NCI-H2029 treated with DMSO at 0.1 percent for 48 hours (cell line): ENCODE measurements around the gene AMBP.
"Not testable (repeated sequence)": the region's sequence is repeated elsewhere in the genome, so short reads cannot be mapped to it uniquely, and the experiment has no call there.

Source experiments
- DNase-seq: peaks from one replicate; lab custom pipeline; 2025; lab: John Stamatoyannopoulos, UW

AMBP gene

GRCh38 chr9:114091711-114092110 lies 13.6 kb upstream of the AMBP start:
- DNase-seq, result no peak

- DNase-seq, result no peak
Measured at GRCh38 chr9:114090798-114091197, 12.7 kb upstream of the AMBP start.

DNA sequence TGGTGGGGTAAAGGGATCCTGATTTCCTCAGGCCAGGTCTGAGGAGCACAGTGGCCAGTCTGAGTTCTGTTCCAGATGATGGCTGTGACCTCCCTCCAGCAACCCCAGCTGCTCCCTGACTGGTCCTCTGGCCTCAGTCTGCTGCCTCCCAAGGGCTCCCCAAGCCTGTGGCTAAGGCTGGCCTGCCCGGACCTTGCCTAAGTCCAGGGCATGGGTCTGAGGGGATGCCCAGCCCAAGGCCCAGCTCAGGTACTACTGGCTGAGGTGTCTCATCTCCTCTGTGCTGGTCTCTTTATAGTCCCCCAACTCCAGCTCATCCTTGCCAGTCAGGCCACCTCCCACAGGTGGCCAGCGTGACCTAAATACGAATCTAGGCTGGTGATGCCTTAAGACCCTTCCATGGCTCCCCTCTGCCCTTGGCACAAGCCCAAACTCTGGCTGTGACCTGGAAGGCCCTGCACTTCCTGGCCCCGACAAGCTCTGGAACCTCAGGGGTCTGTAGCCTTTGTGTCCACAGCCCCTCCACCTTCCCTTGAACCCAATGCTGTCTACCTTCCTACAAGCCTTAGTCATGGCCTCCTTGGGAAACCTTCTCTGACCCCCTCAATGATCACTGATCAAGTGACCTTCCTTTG lies 11.2 kb upstream of the AMBP start:
- DNase-seq, result no peak

GRCh38 chr9:114088571-114089170 lies 10.6 kb upstream of the AMBP start:
- DNase-seq, result no peak

DNA sequence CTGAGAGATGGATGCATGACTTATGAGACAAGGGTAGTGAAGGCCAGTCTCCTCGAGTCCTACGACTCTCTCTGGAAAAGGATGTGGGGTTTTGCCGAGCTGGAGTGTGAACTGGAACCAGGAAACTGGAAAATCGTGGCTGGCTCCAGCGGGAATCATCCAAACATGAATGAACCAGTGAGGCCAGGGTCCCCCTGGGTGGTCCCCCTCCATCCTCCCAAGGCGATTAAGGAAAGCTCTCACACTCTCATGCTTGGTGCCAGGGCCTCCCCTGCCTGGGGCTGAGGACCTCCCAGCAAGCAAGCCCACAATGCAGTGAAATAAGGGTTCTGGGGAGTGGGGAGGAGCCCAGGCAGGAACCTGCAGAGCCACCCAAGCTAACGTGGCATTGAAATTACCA lies 9.6 kb upstream of the AMBP start:
- no peak for DNase-seq

DNA sequence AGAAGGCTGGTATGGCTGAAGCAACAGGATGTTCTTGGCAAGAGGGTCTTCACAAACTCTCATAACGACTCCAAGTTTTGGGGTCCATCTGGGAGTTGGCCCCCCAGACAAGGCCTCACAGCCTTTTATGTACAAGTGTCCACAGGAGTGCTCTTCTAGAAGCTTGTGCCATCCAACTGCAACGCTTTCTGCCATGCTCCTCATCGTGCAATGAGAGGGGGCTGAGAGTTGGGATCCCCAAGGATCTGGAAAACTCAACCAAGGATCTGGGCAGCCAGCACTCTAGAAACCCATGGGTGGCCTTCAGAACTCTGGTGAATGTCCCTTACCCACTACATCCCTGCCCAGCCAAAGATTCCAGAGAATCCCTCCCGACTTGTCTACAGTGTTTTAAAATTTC lies 8.5 kb upstream of the AMBP start:
- DNase-seq, result no peak

DNA sequence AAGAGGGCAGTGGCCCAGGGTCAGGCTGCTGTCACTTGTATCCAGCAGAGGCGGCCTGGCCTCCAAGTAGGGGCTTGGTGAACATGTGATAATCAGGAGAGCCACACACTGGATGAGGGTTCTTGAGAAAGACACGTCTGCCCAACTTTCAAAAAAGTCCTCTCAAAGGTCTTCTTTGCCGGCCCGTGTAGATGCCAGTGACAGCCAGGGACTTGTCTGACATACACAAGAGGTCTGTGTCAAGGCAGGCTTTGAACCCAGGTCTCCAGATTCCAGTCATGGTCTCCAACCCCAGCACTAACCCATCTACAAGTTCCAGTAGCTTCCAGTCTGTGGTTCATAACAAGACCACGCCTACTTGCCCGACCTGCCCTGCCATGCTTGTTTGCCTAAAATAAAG lies 7.9 kb upstream of the AMBP start:
- DNase-seq, result no peak

DNA sequence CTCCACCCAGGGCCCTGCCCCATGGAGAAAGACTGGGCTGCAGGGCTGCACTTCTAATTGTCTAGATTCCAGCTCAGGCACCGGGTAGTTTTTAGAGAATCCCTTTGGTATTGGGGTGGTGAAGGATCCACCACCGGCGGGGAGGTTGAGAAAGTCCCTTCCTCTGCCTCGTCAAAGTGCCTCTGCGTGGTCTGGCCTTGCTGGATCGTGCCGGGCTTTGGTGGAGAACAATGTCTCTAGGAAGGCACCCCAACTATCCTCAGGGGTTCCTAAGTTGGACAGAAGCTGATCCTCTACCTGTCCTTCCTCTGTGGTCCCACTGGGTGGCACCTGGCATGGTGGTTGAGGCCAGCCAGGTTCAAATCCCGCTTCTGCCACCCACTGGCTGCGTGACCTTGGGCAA lies 7.3 kb upstream of the AMBP start:
- no peak for DNase-seq

- DNase-seq, result no peak
Measured at GRCh38 chr9:114084282-114085073, 6.4 kb upstream of the AMBP start.

DNA sequence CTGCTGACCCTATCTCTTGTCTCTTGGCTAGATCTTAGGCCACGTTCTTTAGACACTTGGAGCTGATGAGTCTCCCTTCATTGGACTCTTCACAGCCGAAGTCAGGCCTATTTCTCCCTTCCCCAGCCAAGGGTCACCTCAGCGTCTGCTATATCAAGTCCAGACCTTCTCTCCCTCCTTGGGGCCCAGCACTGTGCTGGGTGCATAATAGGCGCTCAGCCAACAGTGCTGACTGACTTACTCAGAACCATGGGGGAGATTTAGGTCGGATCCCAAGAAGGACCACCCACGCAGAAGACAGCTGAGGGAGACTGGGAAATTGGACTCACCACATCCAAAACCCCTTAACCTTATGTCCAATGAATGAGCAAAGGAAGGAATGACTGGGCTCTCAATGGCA lies 5.6 kb upstream of the AMBP start:
- DNase-seq, result no peak

DNA sequence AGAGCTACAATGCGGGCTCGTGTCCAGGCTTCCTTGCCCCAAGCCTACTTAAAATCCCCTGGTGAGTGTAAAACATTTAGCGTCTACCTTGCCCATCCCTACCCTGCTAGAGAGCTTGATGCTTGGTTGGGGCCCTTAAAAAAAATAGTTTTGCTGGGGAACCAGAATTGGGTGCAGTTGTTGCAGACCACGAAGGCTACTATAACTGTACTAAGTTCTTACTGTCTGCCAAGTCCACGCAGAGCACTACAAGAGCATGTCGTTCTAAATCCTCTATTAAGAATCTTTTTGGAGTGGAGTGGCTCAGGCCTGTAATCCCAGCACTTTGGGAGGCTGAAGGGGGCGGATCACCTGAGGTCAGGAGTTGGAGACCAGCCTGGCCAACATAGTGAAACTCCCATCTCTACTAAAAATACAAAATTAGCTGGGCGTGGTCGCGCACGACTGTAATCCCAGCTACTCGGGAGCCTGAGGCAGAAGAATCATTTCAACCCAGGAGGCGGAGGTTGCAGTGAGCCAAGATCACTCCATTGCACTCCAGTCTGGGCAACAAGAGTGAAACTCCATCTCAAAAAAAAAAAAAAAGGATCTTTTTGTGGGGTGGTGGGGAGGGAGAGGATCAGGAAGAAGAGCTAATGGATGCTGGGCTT lies 4.8 kb upstream of the AMBP start:
- DNase-seq, result not testable (repeated sequence)

DNA sequence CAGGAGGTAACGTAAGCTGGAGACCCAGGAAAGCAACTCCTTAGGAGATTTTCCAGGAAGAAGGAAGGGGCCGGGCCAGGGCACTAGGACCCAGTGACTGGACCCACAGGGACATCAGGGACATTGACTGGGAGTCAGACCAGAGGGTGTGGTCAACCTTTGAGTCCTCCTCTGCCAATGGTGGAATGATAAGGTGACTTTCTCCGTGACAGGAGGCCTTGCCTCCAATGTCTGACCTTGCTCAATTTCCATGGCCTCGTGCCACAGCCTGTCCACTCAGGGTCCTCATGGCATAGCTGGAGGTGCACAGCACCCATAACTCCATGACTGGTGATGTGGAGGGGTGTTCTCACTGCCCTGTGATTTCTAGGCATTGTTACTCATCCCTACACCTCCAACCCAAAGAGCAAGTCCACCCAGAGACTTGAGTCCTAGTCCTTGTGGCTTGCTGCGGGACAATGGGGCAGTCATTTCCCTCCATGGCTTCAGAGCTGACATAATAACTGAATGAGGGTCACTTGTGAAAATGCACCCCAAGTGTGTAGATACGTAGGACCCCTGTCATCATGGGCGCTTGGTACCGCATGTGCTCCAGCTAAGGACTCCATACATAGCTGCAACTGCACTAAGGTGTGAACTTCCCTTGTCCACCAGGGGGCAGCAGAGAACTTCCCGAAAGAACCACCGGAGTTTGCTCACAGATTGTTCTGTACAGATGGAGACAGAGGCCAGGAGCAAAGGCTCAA lies 4.1 kb upstream of the AMBP start:
- peak; percentile 64 for DNase-seq

DNA sequence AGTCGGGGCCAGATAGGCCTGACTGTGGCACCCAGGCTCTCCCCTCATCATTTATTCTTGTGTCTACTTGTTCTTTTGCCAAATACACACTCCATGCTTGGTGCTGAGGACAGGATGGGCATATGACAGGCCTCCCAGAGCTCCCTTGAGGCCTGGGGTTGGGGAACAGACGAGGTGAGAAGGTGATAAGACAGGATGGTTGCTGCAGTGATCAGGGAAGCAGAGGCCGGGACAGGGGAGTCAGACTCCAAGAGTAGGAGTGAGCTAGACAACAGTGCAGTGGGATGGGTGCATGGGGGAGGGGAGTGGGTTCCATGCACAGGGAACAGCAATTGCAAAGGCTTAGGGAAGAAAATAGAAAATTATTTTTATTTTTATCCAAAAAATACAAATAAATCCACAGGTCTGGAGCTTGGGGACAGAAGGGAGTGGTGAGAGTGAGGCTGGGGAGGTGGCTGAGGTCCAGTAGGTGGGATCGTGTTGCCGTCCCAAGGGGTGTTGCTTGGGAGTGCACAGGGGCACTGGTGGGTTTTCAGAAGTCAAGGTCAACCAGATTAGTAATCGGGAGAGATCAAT lies 3.4 kb upstream of the AMBP start:
- DNase-seq, result no peak

DNA sequence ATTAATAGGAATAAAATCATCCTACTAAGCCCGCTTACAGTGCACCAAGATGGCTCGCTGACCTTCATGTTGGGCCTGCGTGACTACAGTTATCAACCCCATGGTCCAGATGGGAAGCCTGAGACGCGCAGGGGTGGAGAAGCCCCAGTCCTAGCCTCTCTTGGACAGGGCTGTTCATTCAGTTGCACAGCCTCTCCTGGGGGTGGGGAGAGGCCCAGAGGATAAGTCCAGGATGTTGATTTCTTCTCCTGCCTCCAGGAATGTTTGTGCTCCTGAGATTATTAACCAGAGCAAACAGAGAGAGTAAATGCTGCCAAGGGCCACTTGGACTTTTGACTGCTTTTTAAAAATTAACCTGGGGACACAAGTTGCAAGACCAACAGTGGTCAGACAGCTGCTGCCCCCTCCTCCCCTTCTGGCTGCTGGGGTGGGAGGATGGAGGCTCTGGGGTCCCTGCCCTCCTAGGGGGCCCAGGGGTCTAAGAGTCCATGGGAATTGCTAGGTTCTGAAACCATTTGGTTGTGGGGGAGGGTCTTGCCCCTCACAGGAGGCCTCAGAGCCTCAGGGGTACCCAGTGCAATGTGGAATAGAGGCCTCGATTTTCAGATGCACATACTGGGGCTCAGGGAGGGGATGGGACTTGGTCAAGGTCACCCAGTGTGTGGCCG lies 2.8 kb upstream of the AMBP start:
- DNase-seq, result no peak

GRCh38 chr9:114080195-114080772 lies 2.2 kb upstream of the AMBP start:
- DNase-seq, result no peak

GRCh38 chr9:114078781-114079156 lies 669 bp upstream of the AMBP start:
- DNase-seq, result no peak

DNA sequence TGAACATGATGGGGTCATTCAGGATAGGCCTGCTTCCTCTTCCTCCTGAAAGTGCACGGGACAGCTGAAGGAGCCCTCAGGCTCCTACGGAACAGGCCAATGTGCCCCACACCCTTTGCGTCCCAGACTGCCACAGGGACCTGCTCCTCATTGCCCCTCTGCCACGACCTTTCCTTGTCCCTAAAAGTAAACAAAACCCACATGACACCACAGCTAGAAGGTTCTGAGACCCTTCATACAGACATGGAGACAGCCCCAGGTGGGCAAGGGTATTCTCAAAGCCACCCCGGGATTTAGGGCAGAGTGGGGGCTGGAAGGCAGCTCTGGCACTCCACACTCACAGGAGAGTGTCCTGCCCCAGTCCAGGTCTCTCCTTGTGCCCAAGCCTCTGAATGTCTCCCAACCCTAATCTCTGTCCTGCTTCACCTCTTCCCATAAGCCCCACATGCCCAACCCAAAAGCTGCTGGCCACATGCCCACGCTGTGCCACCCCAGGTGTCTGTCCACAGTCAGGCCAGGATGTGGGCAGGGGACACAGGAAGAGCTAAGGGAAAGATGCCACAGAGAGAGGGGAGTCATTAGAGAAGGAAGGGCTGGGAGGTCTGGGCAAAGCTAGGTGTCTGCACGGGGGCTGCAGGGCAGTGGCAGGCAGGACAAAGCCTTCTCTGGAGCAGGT lies 800 bp downstream of the AMBP start:
- DNase-seq, result no peak

DNA sequence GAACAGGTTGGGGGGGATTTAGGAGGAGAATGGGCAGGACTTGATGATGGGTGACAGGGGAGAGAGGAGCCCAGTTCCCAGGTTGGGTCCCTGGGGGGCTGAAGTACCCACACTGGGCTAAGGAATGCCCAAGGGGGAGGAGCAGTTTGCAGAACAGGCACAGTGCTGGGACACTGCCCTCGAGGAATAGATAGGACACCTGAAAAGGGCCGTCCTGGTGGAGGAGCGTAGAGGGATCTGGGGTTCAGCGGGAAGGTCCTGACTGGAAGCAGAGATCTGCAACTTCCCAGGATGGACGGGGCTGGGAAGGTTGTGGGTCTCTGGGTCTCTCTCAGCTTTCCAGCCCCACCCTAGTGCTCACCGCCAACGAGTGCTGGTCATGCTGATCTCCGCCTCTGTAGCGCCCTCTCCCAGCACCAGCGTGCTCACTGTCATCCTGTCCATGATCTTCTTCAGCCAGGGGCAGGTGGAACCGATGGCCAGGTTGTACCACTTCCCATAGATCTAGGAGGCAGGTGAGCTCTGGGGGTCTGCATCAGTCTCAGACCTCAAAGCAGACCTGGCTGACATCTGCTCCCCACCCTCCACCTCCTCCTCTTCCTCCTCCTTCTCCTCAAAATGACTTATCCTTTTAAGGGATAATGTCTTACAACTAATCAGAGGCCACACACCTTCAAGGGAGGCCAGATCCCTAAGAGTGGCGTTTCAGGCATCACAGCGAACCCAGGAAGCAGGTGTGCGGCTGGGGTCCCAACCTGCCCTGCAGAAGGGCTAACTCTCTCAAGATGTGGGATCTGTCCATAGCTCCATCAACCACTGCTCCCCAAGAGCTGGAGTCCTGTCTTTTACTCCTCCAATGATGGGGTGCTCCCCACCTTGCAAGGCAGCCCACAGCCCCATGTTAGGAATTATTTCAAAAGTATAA lies 1.6 kb downstream of the AMBP start:
- no peak for DNase-seq

DNA sequence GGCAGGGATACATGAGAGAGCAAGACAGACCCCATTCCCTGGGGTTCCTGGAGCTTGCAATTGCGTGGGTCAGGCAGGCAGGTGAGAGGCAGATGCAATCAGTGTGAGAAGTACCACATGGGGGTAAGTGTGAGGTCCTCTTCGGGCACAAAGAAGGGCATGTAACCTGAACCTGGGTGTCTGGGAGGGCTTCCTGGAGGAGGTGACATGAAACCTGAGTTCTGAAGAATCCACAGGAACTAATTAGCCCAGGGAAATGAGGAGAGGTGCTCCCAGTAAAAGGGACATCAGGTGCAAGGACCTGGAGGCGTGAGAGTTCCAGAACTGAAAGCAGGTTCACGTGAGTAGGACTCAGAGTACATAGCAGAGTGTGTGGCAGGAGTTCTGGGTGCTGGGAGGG lies 2.5 kb downstream of the AMBP start:
- DNase-seq, result no peak
